Activated CD8-positive, alpha-beta memory T cell treated with anti-CD3 and anti-CD28 coated beads for 4 hours (primary cell): Measurements from ENCODE around the gene GAREM1.
"Not testable (repeated sequence)": the region's sequence is repeated elsewhere in the genome, so short reads cannot be mapped to it uniquely, and the experiment has no call there.

Source experiments
- DNase-seq, 2 donors: peaks; one replicate each; pipeline ENCODE4 v3.0.0-alpha.2; 2020; ENCODE audit warnings: low read depth in 2 of 2

GAREM1 gene

DNA sequence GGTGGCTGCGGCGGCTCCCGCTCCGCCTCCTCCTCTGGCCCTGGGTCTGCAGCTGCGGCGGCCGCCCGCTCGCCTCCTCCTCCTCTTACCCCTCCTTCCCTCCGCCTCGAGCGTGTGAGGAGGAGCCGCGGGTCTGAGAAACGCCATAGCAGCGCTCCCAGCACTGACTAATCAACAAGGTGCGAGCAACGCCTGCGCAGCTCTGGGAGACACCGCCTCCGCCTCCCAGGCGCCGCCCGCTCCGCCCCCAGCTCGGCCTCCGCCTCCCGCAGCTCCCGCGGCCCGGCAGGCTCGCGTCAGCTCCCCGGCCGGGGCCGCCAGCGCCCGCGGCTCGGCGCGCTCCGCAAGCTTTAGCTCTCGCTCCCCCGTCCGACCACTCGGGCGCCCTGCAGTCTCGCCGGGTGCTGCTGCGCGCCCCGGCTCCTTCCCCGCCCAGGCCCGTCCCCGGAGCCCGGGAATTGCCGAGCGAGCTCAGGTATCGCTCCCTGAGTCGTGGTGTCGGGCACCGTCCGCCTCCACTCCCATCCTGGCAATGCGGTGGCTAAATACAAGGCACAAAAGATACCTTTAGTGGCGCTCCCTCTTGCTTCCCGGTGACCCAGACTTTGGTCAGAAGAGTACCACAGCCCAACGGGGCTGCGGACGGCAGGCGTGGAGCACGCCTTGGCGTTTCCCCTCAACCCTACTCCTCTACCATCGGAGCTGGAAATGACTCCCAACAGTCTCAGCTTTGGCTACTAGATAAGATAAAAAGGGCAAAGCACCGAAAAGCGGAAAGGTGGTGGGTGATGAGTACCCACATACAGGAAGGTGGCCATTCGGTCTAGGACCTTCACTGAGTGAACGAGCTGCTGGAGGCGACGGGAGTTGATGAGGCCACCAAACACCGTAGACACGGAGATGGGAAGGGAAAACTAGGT is at the start of gene GAREM1:
Gene GAREM1 (minus strand): TSS at position 169 of the 920 bp plus-strand sequence. CDS start 454 bp downstream, outside the sequence.
- DNase-seq = peak; percentile 44 to 63

- no peak for DNase-seq
Measured at GRCh38 chr18:32511147-32511546, 40.5 kb upstream of the GAREM1 start.

- no peak for DNase-seq
Measured at GRCh38 chr18:32509111-32509510, 38.4 kb upstream of the GAREM1 start.

DNA sequence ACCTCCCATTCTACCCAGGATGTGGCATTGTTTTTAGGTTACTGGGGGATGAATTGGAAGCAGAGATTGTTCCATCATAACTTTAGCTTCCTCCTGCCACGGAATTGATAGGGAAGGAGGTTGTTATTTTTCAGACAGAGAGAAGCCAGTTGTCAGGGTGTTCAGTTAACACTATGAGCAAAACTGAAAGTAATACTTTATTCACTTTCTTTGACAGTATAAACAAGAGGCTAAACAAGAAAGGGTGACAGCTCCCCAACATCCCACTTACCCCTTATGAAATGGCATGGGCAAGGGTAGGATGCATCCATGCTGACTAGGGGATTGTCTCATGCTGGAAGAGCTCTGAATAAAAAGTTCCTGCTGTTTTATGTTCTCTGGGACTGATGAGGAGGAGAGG is 36.4 kb upstream of the GAREM1 start:
- DNase-seq = no peak

GRCh38 chr18:32502014-32502413 is 31.3 kb upstream of the GAREM1 start:
- DNase-seq = no peak

DNA sequence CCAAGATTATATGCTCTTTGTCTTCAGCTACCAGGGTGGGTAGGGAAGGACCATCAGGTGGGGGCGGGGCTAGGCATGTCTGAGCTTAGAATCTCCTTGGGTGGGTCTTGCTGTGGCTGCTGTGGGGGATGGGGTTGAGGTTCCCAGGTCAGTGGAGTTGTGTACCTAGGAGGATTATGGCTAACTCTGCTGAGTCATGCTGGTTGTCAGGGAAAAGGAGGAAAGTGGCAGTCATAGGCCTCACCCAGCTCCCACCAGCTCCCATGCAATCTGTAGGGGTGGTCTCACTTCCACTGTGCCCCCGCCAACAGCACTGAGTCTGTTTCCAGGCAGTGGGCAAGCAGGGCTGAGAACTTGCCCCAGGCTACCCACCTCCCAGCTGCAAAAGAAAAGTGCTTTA is 30.6 kb upstream of the GAREM1 start:
- not testable (repeated sequence) for DNase-seq

- DNase-seq = no peak
Measured at GRCh38 chr18:32483002-32483401, 12.3 kb upstream of the GAREM1 start.

DNA sequence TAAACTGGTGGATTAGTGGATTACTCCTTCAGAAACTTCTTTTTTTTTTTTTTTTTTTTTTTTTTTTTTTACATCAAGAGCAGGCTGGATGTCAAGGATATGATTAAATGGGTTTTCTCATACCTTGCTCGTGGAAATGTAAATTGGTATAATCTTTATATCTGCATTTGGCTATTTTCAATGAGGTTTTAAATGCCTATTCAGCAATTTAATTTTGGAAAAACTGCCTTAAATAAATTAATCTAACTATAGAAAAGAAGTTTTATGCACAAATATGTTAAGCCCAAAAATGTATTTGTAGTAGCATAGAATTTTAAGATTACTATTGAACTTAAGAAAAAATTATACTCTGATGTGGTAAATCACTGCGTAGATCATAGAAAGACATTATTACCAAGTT is 11.4 kb upstream of the GAREM1 start:
- DNase-seq = no peak

GRCh38 chr18:32480581-32480980 is 9.9 kb upstream of the GAREM1 start:
- no peak for DNase-seq

- DNase-seq = no peak
Measured at GRCh38 chr18:32478807-32479206, 8.1 kb upstream of the GAREM1 start.

GRCh38 chr18:32478317-32478716 is 7.6 kb upstream of the GAREM1 start:
- DNase-seq = no peak

GRCh38 chr18:32476106-32476505 is 5.4 kb upstream of the GAREM1 start:
- DNase-seq = no peak

DNA sequence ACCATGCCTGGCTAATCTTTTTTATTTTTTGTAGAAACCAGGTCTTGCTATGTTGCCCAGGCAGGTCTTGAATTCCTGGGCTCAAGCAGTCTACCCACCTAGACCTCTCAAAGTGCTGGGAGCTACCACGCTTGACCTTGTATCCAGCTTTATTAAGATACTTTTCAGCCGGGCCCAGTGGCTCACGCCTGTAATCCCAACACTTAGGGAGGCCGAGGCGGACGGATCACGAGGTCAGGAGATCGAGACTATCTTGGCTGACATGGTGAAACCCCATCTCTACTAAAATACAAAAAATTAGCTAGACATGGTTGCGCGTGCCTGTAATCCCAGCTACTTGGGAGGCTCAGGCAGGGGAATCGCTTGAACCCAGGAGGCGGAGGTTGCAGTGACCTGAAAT is 4.4 kb upstream of the GAREM1 start:
- DNase-seq = not testable (repeated sequence)

GRCh38 chr18:32473325-32473724 is 2.6 kb upstream of the GAREM1 start:
- no peak for DNase-seq

DNA sequence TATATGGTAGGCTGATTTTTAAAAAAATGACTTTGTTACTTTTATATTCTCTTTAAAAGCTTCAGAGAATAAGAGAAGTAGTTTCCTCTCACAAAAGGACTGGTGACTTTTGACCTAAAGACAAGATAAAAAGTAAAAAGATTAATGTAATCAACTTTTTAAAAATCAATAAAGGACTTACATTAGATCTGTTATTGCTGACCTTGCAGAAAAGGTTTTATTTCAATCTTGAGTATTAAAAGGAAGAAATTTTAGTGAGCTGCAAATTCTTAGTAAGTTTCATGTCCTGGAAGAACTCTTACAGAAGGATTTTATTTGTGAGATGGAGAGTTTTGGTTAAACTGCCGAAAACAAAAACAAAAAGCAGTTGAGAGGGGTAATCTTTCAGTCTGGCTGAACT is 2.2 kb upstream of the GAREM1 start:
- no peak for DNase-seq

DNA sequence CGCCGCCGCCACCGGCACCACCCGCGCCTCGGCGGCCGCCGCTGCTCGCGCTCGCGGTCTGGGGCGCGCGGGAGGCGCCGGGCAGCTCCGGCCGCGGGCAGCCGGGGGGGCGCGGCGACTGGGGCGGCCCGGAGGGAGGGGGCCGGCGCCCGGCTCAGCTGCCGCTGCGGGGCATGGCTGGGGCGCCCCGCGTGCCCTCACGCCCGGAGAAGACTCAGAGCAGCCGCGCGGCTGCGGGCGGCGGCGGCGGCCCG is 295 bp downstream of the GAREM1 start:
- DNase-seq = no peak

DNA sequence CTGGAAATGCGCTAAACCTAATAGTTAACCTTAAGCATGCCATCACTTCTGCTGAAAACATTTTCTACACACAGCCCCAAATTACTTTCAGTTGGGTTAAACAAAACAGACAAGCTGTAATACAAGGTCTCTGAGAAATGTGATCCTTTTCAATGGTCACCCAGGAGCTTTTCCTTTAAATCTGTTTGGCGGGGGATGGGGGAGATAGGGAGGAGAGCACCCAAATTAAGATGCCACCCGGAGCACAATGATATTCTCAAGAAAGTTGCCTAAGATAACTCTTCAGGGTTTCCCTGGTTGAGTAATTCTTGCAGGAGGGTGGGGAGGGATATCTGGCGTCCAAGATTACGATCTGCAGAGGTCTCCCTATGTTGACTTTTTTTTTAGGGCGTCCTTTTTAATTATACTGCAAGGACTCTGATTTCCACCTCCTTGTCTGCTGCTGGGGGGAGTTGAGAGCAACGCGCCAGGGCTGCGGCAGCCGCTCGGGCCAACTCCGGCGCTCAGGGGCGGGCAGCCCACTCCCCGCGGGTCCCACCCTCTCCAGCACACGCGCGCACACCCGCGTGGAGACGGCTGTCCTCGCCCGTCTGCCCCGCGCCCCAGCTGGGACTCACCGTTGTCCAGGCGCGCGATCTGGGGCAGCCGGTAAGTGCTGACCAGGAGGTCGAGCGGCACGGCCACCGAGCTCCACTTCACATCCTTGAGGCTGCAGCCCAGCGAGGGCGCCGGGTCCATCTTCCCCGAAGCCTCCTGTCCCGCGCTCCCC is 807 bp downstream of the GAREM1 start:
- no peak for DNase-seq

DNA sequence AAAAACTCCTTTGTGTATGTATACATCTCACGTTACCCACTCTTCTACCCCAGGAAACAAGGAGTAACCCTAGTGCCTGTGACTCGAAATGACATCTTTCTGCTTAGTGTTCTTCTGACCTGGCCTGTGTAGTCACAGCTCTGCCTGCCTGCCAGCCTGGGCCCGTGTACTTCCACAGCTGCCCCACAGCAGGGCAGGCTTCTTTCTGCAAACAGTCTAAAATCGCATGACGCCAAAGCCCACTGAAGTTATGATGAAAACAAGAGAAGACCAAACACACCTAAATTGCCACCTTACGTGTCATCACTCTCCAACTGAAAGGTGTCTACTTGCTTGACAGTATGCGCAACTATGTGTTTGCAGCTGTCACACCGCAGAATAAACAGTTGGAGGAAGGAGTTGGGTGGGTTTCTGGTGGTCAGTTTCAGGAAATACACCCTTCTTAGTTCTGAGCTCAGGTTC is 1.5 kb downstream of the GAREM1 start:
- DNase-seq = no peak

GRCh38 chr18:32468147-32468845 is 2.4 kb downstream of the GAREM1 start:
- DNase-seq = no peak

- no peak for DNase-seq
Measured at GRCh38 chr18:32461709-32462272, 8.9 kb downstream of the GAREM1 start.

- DNase-seq = no peak
Measured at GRCh38 chr18:32460171-32460731, 10.4 kb downstream of the GAREM1 start.
